Omental fat pad (tissue), 4 donors: Measurements from ENCODE around the gene TCF4. TPM values are rescaled to one million over a fixed set of nuclear protein-coding genes. Genes with fewer than 3 reads are reported as not detected.
A peak's percentile ranks its signal among the peaks of the same experiment; 100 is the strongest.

Experiments
- ATAC-seq: fragments of 150-250 bp; one replicate; pipeline ENCODE4 v1.9.1; 2016; ENCODE audit warnings: mild to moderate bottlenecking, moderate library complexity; ENCODE audit not compliant: low FRiP score
- DNase-seq: peaks from one replicate; pipeline ENCODE4 v3.0.0-alpha.2; 2019; ENCODE audit warnings: low spot score
- total RNA-seq, 4 donors: library from RNA; depleted of rRNA; stranded (reverse); fragments of >200 nt; gene quantifications; one replicate each; pipeline ENCODE4 v1.1.0, GENCODE V29; 2016
- TF ChIP-seq, protein P1 (sequence below), 3 donors: fragments of 450-650 bp; IDR thresholded peaks; one replicate each; pipeline ENCODE4 v1.5.1; 2016 to 2017; ENCODE audit warnings: antibody characterized with exemption in 3 of 3, mild to moderate bottlenecking in 3 of 3, moderate library complexity in 2 of 3

Gene TCF4
- total RNA-seq, 4 donors from 2014 or later: 113 to 381 (median 141) TPM

DNA sequence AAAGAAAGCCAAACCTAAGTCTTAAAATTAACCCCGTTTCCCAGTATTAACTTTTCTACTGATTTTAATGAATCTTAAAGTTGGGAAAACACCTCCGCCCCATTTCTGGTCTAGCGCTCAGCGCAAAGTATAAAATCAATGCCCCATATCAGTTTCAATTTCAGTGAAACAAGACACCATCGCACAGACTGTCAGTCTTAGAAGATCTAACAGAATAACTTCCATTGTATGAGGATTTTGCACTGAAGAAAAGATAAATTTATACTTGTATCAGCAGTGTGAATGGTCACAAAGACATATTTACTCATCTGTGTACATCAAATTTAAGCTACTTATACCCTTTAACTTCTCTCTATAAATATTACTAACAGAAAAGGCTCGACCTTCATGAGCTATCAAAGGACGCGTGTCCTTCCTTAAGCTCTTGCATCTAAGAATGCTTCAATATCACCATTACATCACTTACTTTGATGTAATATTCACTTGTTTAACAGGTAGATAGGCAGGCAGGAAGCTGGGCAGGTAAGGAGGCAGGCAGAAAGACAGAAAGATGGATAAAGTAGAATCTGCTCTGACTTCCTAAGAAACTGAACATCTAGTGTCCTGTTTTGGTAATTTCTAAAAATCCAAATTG lies 183.0 kb downstream of the TCF4 start:
- TF ChIP-seq, protein P1, sequence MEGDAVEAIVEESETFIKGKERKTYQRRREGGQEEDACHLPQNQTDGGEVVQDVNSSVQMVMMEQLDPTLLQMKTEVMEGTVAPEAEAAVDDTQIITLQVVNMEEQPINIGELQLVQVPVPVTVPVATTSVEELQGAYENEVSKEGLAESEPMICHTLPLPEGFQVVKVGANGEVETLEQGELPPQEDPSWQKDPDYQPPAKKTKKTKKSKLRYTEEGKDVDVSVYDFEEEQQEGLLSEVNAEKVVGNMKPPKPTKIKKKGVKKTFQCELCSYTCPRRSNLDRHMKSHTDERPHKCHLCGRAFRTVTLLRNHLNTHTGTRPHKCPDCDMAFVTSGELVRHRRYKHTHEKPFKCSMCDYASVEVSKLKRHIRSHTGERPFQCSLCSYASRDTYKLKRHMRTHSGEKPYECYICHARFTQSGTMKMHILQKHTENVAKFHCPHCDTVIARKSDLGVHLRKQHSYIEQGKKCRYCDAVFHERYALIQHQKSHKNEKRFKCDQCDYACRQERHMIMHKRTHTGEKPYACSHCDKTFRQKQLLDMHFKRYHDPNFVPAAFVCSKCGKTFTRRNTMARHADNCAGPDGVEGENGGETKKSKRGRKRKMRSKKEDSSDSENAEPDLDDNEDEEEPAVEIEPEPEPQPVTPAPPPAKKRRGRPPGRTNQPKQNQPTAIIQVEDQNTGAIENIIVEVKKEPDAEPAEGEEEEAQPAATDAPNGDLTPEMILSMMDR (IDR thresholded peaks at IDR 0.05): no peak
- ATAC-seq: no peak
- no peak for DNase-seq

DNA sequence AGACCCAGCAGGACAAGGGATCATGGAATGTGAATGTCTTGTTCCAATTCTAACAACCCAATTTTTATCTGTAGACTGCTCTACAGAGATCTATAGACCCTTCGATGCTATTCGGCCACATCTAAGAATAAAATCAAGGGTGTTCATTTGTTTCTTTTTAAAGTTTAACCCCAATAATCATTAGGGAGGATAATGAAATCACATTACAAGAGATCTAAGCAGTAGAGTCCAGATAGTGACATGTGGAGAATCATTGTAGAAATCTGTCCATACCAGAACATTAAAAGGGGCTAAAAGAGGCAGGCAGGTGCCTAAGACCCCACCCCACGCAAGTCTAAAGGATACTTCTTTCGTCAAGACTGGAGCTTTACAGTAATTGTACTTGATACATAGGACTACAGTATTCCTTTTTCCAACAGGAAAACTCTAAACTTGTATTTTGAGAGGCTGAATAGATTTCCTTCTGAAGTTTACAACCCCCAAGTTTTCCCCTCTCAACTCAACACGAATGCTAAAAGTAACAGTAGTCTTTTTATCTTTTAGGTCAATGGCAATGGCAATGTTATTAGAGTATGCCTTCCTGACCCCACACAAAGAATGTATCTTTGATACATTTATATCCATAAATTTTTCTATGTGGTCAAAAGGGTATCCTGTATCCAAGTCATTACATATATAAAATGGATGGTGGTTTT lies 183.7 kb downstream of the TCF4 start:
- ATAC-seq (no peak), DNase-seq (no peak)
- TF ChIP-seq, protein P1 (IDR thresholded peaks at IDR 0.05): no peak

DNA sequence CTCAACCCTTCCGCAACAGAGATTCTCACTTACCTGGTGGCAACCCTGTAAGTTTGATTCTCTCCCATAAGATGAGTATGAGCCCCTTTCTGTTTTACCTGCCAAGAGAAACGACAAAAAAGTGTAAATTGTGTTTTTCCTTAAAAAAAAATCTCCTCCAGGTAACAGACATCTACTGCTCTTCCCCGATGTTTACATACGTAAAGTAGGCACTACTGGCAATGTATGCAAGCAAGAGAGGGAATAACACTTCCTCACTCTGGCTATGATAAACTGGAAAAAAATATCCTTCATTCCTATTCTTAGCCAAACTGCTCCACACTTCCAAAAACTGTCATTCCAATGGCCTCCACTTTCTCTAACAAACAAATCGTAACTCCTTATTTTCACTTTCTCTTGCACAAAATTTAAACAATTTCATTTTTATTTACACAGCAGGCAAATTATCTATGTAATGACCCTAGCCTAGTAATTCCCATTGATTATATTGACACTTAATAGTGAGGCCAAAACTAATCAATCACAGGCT lies 184.5 kb downstream of the TCF4 start:
- ATAC-seq (no peak), DNase-seq (no peak)
- TF ChIP-seq, protein P1 (IDR thresholded peaks at IDR 0.05): no peak

DNA sequence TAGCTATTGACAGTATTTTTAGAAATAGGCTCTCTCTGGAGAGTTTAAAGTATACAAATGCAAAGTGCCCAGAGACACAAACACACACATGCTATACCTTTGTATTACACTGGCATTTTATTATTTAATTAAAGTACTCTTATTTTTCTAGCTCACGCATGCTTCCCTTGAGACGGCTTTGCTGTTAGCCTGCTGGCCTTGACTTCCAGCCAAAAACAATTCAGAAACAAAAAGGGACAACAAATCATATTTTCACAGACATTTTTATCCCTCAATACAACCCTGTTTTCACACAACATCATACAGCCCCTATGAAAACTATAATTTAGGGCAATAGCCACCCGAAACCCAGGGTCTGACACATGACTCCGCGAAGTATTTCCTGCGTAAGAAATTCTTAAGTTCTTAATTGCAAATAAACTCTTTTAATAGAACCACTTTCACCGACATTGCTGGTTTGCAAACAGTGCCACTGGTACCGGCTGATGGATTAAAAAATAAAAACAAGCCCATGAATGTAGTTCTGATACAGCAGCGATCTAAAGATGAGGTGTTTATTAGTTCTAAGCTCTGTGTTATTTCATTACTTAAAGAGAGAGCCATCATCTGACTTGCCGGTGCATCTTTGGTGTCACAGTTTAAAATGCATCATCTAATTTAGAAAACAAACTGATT lies 185.1 kb downstream of the TCF4 start:
- TF ChIP-seq, protein P1 (IDR thresholded peaks at IDR 0.05): no peak
- DNase-seq (no peak), ATAC-seq (no peak)

DNA sequence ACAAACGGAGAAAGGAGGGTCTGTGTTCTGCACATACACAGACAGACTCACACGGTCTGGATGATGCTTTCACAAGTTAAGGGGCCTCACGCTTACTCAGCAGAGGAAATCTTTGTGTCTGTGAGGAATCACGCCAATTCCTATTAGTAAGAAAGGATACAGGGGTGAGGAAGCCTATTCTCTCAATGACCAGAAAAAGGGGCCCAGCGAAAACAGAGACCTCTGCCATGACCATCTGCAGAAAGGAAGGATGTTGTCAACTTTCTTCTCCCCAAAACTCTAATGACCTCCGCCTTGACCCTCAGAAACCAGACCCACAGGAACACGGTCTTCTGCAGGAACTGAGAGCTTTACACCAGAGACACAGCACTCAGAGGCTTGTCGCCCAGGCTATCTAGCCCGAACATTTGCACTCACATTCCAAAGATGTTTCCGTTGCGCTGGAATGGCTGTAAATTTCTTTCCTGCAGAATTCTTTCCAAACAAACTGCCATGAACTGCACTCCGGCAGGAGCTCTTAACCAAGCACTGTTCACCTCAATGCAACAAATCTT lies 186.3 kb downstream of the TCF4 start:
- TF ChIP-seq, protein P1 (IDR thresholded peaks at IDR 0.05): no peak

DNA sequence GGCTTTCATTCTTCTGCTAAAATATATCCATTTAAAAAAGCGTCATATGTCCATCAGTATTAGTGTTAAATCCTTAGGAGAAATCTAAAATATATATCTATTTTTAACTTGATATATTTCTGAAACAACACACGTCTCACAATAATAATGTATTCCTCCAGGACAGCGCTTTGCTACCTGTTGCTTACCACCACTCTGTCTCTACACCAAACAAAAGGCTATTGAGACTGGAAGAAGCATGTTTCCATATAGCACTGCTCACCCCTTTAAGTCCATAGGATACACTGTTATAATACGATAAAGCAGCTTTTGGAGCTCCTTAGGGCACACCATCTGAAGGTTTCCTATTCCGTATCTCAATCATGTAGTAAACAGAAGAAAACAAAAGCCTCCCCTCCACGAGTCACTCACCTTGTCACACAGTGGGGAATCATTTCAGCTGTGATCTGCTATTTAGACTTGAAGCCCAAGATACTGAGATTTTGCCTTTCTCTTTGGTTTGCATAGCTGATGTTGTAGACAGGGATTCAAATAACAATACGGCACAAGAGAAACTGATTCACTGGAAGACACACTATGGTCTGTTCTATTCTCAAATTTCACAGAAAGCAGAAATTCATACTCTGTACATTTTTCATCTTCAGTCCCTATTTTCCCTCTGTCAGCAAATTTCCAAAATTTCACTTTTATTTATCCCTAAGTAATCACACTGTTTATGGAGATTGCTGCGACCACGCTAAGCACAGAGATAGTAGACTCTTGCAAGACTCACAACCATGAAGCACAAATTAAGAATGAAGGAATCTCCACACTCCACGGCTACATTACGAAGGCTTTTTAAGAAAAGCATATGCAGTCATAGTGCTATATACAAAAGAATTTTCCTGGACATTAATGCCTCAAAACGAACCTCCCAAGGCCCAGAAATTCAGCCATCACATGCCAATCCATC lies 187.1 kb downstream of the TCF4 start:
- DNase-seq (no peak), ATAC-seq (peak; percentile 26)
- TF ChIP-seq, protein P1 (IDR thresholded peaks at IDR 0.05): no peak

More for the DNA sequence above, 186.3 kb downstream of the TCF4 start:
- peak; percentile 76 for ATAC-seq
- no peak for DNase-seq
